Neuronal stem cell (in vitro differentiated cells): ENCODE data around the gene HIKESHI.

Experiments
- DNase-seq: peaks from one replicate; pipeline ENCODE4 v3.0.0-alpha.2; 2013; ENCODE audit warnings: low spot score
- H2AFZ ChIP-seq: one replicate; pipeline ENCODE4 v1.6.1; 2013; ENCODE audit warnings: mild to moderate bottlenecking, low read length, inconsistent platforms
- H2AK5ac ChIP-seq: 2 replicates; pipeline ENCODE4 v1.6.1; 2013; ENCODE audit warnings: low read depth, mild to moderate bottlenecking, inconsistent platforms, low read length, moderate library complexity, mixed read lengths
- H2BK120ac ChIP-seq: 2 replicates; pipeline ENCODE4 v1.6.1; 2013; ENCODE audit warnings: low read depth, mild to moderate bottlenecking, inconsistent platforms, low read length, moderate library complexity, mixed read lengths
- H2BK12ac ChIP-seq: one replicate; pipeline ENCODE4 v1.6.1; 2013; ENCODE audit warnings: low read length, inconsistent platforms
- H2BK15ac ChIP-seq: 2 replicates; pipeline ENCODE4 v1.6.1; 2013; ENCODE audit warnings: mild to moderate bottlenecking, low read length, inconsistent platforms, mixed read lengths
- H2BK5ac ChIP-seq: one replicate; pipeline ENCODE4 v1.6.1; 2013; ENCODE audit warnings: inconsistent platforms, mild to moderate bottlenecking, low read length, moderate library complexity
- H3K14ac ChIP-seq: one replicate; pipeline ENCODE4 v1.6.1; 2013; ENCODE audit warnings: low read length, inconsistent platforms
- H3K18ac ChIP-seq: 2 replicates; pipeline ENCODE4 v1.6.1; 2013; ENCODE audit warnings: low read length, inconsistent platforms
- H3K23ac ChIP-seq: 2 replicates; pipeline ENCODE4 v1.6.1; 2013; ENCODE audit warnings: low read depth, mild to moderate bottlenecking, mixed read lengths, low read length, inconsistent platforms; ENCODE audit not compliant: poor library complexity
- H3K27ac ChIP-seq: replicated peaks from 3 replicates; pipeline ENCODE4 v1.5.1; 2013; ENCODE audit warnings: low read length, inconsistent platforms
- H3K27me3 ChIP-seq, 3 experiments: 2 replicates each; pipeline ENCODE4 v1.6.1; 2013; ENCODE audit warnings: low read length in 3 of 3, mild to moderate bottlenecking in 2 of 3, inconsistent platforms in 1 of 3, low read depth in 1 of 3, mixed read lengths in 1 of 3, moderate library complexity in 1 of 3; ENCODE audit not compliant: control insufficient read depth in 3 of 3, insufficient read depth in 3 of 3
- H3K36me3 ChIP-seq, 2 donors: replicated peaks in 1 of 2; 2 replicates each; pipeline ENCODE4 v1.6.1; 2013; ENCODE audit warnings: low read length in 2 of 2; ENCODE audit not compliant: control insufficient read depth in 2 of 2, insufficient read depth in 2 of 2
- H3K4ac ChIP-seq: 2 replicates; pipeline ENCODE4 v1.6.1; 2013; ENCODE audit warnings: inconsistent platforms, mild to moderate bottlenecking, low read length, moderate library complexity
- H3K4me1 ChIP-seq, 2 donors: 1 replicate in 1 of 2; 2 replicates in 1 of 2; pipeline ENCODE4 v1.6.1; 2013; ENCODE audit warnings: low read length in 2 of 2, low read depth in 1 of 2; ENCODE audit not compliant: control insufficient read depth in 2 of 2, insufficient read depth in 1 of 2
- H3K4me2 ChIP-seq: one replicate; pipeline ENCODE4 v1.6.1; 2013; ENCODE audit warnings: mild to moderate bottlenecking, low read length, inconsistent platforms; ENCODE audit not compliant: insufficient read depth, poor library complexity, severe bottlenecking
- H3K4me3 ChIP-seq, 2 donors: 2 replicates each; pipeline ENCODE4 v1.5.1; 2013; ENCODE audit warnings: low read length in 2 of 2, mild to moderate bottlenecking in 2 of 2, inconsistent platforms in 1 of 2, moderate library complexity in 1 of 2
- H3K79me1 ChIP-seq: one replicate; pipeline ENCODE4 v1.6.1; 2013; ENCODE audit warnings: low read depth, mild to moderate bottlenecking, inconsistent platforms, low read length, moderate library complexity
- H3K9ac ChIP-seq: one replicate; pipeline ENCODE4 v1.6.1; 2013; ENCODE audit warnings: mild to moderate bottlenecking, low read depth, low read length, inconsistent platforms; ENCODE audit not compliant: poor library complexity
- H3K9me3 ChIP-seq, 2 donors: replicated peaks in 1 of 2; 2 replicates each; pipeline versions ENCODE3 to v1.6.1; 2013; ENCODE audit warnings: low read length in 2 of 2, mild to moderate bottlenecking in 2 of 2, inconsistent platforms in 1 of 2, low read depth in 1 of 2, mixed read lengths in 1 of 2, moderate library complexity in 1 of 2; ENCODE audit not compliant: control insufficient read depth in 2 of 2, insufficient read depth in 1 of 2
- H4K8ac ChIP-seq: one replicate; pipeline ENCODE4 v1.6.1; 2013; ENCODE audit warnings: low read depth, mild to moderate bottlenecking, inconsistent platforms, low read length, moderate library complexity
- H4K91ac ChIP-seq: one replicate; pipeline ENCODE4 v1.6.1; 2013; ENCODE audit warnings: low read length, low read depth, mild to moderate bottlenecking, inconsistent platforms; ENCODE audit not compliant: poor library complexity
- WGBS, 2 donors: extraction: QIAGEN DNeasy Blood & Tissue Kit; methylation state at CpG; one replicate each; pipeline ENCODE4 v1.1.7; 2013; ENCODE audit warnings: missing lambda C conversion rate in 2 of 2, mixed read lengths in 1 of 2; ENCODE audit not compliant: insufficient read length in 2 of 2, insufficient replicate concordance in 1 of 2; ENCODE audit errors: extremely low coverage in 2 of 2; 5-methylcytosine and 5-hydroxymethylcytosine counted together

The HIKESHI gene

GRCh38 chr11:86292912-86293616, 9.0 kb upstream of the HIKESHI start:
- no peak overlapping the region for H2BK15ac ChIP-seq
- H3K4me3 ChIP-seq: no peak overlapping the region
- no peaks in the 10 kb centered on the region for H3K79me1 ChIP-seq
- no peak overlapping the region for H2BK5ac ChIP-seq
- peaks cover 0 to 1% of the 10 kb centered on the region in 2 donors for H3K4me1 ChIP-seq
- H3K23ac ChIP-seq: no peak overlapping the region
- no peak overlapping the region for H3K18ac ChIP-seq
- DNase-seq: no peak
- no peak overlapping the region for H4K91ac ChIP-seq
- H3K4me2 ChIP-seq: no peak overlapping the region
- WGBS, 2 donors: no CpG with 5 or more reads among the region's 6 CpGs
- peaks cover 0 to 5% of the 10 kb centered on the region in 2 donors for H3K9me3 ChIP-seq
- no peaks in the 10 kb centered on the region for H3K36me3 ChIP-seq
- H3K9ac ChIP-seq: no peak overlapping the region
- no peak overlapping the region for H2AFZ ChIP-seq
- no peak overlapping the region for H2BK12ac ChIP-seq
- H2AK5ac ChIP-seq: no peak overlapping the region
- no peak overlapping the region for H3K27ac ChIP-seq
- no peak overlapping the region for H2BK120ac ChIP-seq
- H3K27me3 ChIP-seq: no peaks in the 10 kb centered on the region
- no peak overlapping the region for H4K8ac ChIP-seq
- no peak overlapping the region for H3K4ac ChIP-seq
- no peak overlapping the region for H3K14ac ChIP-seq

GRCh38 chr11:86294026-86294425, 8.0 kb upstream of the HIKESHI start:
- Histone ChIP-seq H3K23ac (no peak overlapping the region), H2AK5ac (no peak overlapping the region), H3K4me1 (no peaks in the 10 kb centered on the region), H4K91ac (no peak overlapping the region), H2BK12ac (no peak overlapping the region), H3K4me2 (no peak overlapping the region), H2AFZ (no peak overlapping the region), H3K9ac (no peak overlapping the region), H4K8ac (no peak overlapping the region), H3K36me3 (no peaks in the 10 kb centered on the region), H2BK15ac (no peak overlapping the region), H2BK5ac (no peak overlapping the region), H3K4ac (no peak overlapping the region), H3K18ac (no peak overlapping the region), H3K4me3 (no peak overlapping the region), H3K27ac (no peak overlapping the region), H3K27me3 (no peaks in the 10 kb centered on the region), H2BK120ac (no peak overlapping the region), H3K9me3 (peaks cover 0 to 5% of the 10 kb centered on the region in 2 donors), H3K79me1 (no peaks in the 10 kb centered on the region), H3K14ac (no peak overlapping the region)
- no peak for DNase-seq

GRCh38 chr11:86301742-86302091, 323 bp upstream of the HIKESHI start:
- no peak overlapping the region for H2BK15ac ChIP-seq
- no CpG with 5 or more reads among the region's 6 CpGs for WGBS, 2 donors

GRCh38 chr11:86303257-86303656, 1.2 kb downstream of the HIKESHI start:
- Histone ChIP-seq H2BK5ac (no peak overlapping the region), H3K14ac (no peak overlapping the region)
- no peak for DNase-seq

More at GRCh38 chr11:86301742-86302091, 323 bp upstream of the HIKESHI start:
- Histone ChIP-seq H4K8ac (no peak overlapping the region), H3K9me3 (no peaks in the 10 kb centered on the region), H3K4me1 (no peaks in the 10 kb centered on the region), H3K23ac (no peak overlapping the region), H3K4me3 (peak overlapping the region in 1 of 2 donors; percentile 76), H3K4me2 (no peak overlapping the region), H2AK5ac (no peak overlapping the region), H3K36me3 (peaks cover 0 to 20% of the 10 kb centered on the region in 2 donors), H2BK120ac (no peak overlapping the region), H3K27me3 (no peaks in the 10 kb centered on the region), H2BK12ac (no peak overlapping the region), H4K91ac (no peak overlapping the region), H2AFZ (peak overlapping the region; percentile 85), H3K14ac (no peak overlapping the region), H3K18ac (no peak overlapping the region), H3K27ac (no peak overlapping the region), H3K9ac (no peak overlapping the region), H3K79me1 (peaks cover 2% of the 10 kb centered on the region), H3K4ac (no peak overlapping the region), H2BK5ac (no peak overlapping the region)
- no peak for DNase-seq

More at GRCh38 chr11:86303257-86303656, 1.2 kb downstream of the HIKESHI start:
- Histone ChIP-seq H2BK15ac (no peak overlapping the region), H3K9ac (no peak overlapping the region), H2AK5ac (no peak overlapping the region), H4K91ac (no peak overlapping the region), H3K4me3 (peak overlapping the region in 1 of 2 donors; percentile 76), H2AFZ (no peak overlapping the region), H4K8ac (no peak overlapping the region), H2BK120ac (no peak overlapping the region), H3K4me2 (peak overlapping the region; percentile 58), H3K18ac (no peak overlapping the region), H3K4ac (no peak overlapping the region), H3K27me3 (no peaks in the 10 kb centered on the region), H3K9me3 (peaks cover 0 to under 1% of the 10 kb centered on the region in 2 donors), H3K27ac (no peak overlapping the region), H3K79me1 (peaks cover 2% of the 10 kb centered on the region), H2BK12ac (no peak overlapping the region), H3K36me3 (peaks cover 0 to 21% of the 10 kb centered on the region in 2 donors), H3K4me1 (no peaks in the 10 kb centered on the region), H3K23ac (no peak overlapping the region)
- WGBS, 2 donors: no CpG with 5 or more reads among the region's 2 CpGs
